HG03457 (cell line): ENCODE measurements around the gene ELF2.
"Not testable (repeated sequence)": the region's sequence is repeated elsewhere in the genome, so short reads cannot be mapped to it uniquely, and the experiment has no call there.

Experiments used
- ATAC-seq: cut with Tn5 transposase; IDR thresholded peaks from one replicate; pipeline ENCODE4 v1.9.1; 2021; ENCODE audit warnings: moderate number of reproducible peaks; ENCODE audit not compliant: unreplicated experiment

The ELF2 gene

GRCh38 chr4:139188648-139189416, 11.8 kb upstream of the ELF2 start:
- no peak for ATAC-seq

GRCh38 chr4:139184129-139184528, 7.1 kb upstream of the ELF2 start:
- no peak for ATAC-seq

DNA sequence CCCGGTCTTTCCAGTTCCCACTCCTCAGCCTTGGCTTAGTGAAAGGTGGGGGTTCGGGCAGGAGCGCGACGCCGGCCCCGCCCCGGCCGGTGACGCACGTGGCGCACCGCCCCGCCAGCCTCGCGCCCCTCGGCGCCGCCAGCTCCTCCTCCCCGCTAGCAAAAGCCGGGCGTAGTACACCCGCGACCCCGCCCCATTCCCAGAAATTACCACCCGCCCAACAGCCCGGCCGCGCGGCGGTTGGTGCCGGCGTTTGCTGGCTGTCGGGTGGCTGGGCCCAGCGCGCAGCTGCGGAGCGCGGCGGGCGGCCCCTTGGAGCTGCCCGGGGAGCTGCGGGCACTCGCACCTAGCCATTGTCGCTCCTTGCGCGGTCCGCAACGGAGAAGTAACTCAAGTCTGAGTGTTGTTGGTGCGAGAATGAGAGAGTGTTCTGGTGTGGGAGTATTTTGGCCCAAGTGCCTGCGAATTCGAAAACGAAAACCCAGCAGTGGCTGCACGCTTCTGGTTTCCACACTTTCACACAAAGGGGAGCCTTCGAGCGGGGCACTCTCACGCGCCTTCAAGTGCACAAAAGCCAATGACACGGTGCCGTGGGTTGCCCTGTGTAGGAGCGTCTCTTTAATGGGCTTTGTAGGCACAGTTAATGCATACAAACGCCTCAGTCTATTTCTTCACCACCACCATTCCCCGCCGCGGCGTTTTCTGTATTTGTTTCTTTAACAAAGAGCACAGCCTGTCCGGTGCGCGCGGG, 1.0 kb upstream of the ELF2 start:
- peak; percentile 49 for ATAC-seq

DNA sequence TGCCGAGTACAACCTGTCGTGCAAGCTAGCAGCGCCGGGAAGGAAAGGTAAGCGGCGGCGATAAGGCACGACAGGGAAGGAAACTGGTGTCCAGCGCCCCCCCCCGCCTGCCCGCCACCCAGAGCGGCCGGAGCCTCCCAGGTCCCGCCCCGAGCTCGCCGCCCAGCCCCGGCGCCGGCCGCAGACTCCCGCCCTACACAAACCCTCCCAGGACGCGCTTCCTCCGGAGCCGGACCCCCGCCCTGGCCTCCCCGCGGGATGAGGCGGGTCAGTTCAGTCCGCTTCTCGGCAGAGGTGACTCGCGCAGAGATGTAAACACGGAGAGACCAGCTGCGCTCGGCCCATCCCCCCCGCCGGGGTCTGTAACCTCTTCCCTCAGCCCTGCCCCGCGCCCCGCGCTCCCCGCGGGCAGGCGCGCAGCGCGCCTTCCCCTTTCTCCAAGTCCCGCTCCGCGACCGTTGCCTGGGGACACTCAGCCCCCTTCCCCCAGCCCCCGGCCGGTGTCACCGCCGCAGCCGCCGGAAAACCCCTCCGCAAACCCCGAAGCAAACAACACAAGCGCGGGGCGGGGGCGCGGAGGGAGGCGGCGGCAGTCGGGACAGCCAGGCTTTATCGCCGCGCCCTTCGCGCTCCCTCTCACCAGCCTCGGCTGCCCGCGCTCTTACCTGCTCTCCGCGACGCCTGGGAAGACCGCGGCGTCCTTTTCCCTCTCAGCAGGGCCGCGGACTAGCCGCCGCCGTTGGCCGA, 543 bp downstream of the ELF2 start:
- ATAC-seq = peak; percentile 12

DNA sequence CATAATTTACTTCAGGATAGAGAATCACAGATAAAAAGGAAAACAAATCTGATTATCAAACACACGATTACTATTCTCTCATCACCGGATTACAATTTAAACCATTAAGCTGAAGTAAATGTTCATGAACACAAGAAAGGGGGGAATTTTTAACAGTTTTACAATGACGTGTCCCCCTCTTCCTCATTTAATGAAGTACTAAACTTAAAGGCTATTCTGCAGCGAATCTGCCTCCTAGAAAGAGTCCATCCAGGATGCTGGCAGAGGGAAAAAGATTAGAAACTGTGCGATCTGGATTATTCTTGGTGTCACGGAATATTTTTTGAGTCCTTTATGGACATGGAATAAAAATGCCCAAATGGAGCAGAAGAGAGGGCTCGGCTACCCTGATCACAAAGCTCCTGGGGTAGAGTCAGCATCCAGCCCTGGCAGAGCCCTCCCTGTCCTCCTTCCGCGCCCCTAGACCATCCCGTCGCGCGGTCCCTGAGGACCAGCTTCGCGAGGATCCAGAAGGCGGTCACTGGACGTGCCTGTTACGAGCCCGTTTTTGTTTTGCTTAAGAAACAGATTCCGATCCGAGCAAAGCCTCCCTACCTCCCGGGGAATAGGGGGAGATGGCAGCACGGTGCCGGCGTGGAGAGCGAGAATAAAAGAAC, 1.2 kb downstream of the ELF2 start:
- ATAC-seq = no peak

DNA sequence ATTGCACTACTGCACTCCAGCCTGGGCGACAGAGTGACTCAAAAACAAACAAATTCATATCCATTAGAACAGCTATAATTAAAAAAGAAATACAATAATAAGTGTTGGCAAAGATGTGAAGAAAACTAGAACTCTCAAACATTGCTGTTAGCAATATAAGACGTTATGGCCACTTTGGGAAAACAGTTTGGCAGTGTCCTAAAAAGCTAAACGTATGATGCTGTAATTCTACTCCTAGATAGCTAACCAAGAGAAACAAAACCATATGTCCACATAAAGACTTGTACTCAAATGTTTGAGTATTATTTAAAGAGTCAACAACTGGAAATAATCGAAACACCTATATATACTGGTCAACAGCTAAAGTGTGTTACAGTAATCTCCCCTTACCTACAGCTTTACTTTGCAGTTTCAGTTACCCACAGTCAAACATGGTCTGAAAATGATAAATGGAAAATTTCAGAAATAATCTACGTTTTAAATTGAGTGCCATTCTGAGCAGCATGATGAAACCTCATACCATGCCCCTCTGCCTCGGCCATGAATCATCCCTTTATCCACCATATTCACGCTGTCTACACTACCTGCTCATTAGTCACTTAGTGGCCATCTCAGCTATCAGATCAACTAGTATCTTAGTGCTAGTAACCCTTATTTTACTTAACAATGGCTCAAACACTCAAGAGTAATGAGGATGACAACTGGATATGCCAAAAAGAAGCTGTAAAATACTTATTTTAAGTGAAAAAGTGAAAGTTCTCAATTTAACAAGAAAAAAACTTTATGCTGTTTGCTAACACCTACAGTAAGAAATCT, 4.9 kb downstream of the ELF2 start:
- no peak for ATAC-seq

DNA sequence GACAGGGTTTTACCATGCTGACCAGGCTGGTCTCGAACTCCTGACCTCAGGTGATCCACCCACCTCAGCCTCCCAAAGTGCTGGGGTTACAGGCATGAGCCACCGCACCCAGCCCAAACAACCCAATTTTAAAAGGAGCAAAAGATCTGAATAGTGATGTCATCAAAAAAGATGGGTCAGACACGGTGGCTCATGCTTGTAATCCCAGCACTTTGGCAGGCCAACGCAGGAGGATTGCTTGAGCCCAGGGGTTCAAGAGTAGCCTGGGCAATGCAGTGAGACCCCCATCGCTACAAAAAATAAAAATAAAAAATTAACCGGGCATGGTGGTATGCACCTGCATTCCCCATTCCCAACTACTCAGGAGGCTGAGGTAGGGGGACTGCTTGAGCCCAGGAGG, 6.1 kb downstream of the ELF2 start:
- no peak for ATAC-seq

- ATAC-seq = no peak
These were observed 9.1 kb downstream of the ELF2 start for GRCh38 chr4:139167774-139168444.

GRCh38 chr4:139164731-139165130, 12.3 kb downstream of the ELF2 start:
- no peak for ATAC-seq

- ATAC-seq = no peak
These were observed 13.2 kb downstream of the ELF2 start for GRCh38 chr4:139163806-139164206.

- not testable (repeated sequence) for ATAC-seq
These were observed 19.0 kb downstream of the ELF2 start for GRCh38 chr4:139157977-139158376.

DNA sequence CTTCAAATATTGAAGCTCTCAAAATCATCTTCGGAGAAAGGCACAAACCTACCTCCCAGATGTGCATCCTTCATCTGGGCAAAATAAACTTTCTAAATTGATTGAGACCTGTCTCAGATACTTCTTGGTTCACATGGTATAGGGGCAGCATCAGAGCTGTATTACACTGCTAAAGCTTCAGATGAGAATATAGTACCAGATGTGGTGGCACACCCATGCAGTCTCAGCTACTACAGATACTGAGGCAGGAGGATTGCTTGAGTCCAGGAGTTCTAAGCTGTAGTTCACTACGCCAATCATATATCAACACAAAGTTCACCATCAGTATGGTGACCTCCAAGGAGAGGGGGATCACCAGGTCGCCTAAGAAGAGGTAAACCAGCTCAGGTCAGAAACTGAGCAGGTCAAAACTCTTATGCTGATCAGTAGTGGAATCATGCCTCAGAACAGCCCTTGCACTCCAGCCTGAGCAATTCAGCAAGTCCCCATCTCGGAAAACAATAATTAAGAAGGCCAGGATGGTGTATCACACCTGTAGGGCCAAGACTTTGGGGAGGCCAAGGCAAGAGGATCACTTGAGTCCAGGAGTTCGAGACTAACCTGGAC, 22.0 kb downstream of the ELF2 start:
- no peak for ATAC-seq

DNA sequence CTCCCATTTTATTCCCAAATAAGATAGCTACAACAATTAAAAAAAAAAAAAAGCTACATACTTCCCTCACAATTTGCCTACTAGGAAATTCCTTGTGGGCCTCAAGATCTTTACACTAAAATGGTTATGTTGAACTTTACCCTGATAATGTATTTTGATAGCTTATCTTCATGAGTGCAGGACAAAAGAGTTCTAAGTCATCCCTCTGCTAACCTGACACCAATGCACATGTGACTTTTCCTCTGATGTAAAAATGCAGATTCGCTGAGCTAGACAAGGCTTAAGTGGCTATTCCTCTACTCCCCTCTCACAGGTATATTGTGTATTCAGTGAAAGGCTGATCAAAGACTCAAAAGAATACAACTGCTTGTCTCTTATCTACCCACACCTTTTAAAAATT, 22.5 kb downstream of the ELF2 start:
- ATAC-seq = no peak

GRCh38 chr4:139154134-139154421, 22.9 kb downstream of the ELF2 start:
- no peak for ATAC-seq

DNA sequence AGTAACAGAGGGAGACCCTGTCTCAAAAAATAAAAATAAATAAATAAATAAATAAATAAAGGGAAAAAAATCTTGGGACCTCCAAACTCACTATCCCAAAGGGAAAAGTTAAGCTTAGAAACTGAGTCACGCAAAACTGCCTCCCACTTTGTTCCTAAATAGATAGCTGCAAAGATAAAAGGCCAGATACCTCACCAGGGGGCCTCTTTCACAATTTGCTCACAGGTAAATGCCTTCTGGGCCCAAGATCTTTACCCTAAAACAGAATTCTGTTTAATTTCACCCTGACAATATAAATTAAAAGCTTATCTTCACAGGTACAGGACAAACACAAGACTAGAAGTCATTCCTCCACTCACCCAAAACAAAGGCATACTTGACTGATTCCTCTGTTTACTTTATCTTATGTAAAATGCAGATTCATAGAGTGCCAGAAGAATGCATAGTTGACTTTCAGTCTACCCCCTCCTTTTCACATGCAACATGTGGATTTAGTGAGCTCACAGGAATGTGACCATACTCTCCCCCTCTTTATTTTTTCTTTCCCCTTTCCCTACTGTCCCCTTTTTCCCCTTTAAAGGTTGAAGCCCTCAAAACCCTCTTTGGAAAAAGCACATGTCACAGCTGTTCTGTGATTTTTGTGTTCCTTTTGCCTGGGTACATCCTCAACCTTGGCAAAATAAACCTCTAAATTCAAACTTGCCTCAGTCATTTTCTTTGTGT, 23.4 kb downstream of the ELF2 start:
- ATAC-seq = no peak

DNA sequence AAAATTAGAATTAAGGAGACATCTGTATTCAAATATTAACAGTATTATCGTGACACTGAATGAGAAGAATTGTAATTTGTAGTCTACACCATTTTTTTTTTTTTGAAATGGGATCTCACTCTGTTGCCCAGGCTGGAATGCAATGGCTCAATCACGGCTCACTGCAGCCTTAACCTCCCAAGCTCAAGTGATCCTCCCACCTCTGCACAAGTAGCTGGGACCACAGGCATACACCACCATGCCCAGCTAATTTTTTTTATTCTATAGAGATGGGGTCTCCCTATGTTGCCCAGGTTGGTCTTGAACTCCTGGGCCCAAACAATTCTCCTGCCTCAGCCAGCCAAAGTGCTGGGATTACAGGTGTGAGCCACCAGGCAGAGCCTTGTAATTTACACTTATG, 24.8 kb downstream of the ELF2 start:
- no peak for ATAC-seq

DNA sequence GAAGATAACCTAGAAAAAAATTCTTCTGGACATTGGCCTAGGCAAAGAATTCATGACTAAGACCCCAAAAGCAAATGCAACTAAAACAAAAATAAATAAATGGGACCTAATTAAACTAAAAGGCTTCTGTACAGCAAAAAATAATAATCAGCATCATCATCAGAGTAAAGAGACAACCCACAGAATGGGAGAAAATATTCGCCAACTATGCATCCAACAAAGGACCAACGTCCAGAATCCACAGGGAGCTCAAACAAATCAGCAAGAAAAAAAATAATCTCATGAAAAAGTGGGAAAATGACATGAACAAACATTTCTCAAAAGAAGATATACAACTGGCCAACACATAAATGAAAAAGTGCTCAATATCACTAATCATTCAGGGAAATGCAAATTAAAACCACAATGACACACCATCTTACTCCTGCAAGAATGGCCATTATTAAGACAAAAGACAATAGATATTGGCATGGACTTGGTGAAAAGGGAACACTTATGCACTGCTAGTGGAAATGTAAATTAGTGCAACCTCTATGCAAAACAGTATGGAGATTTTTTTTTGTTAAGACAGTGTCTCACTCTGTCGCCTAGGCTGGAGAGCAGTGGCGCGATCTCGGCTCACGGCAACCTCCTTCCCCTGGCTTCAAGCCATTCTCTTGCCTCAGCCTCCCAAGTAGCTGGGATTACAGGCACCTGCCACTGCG, 29.9 kb downstream of the ELF2 start:
- no peak for ATAC-seq

DNA sequence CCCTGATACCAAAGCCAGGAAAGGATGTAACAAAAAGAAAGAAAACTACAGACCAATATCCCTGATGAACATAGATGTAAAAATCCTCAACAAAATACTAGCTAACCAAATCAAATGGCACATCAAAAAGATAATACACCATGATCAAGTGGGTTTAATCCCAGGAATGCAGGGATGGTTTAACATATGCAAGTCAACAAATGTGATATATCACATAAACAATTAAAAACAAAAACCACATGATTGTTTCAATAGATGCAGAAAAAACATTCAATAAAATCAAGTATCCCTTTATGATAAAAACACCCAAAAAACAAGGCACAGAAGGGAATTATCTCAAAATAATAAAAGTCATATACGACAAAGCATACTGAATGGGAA, 31.5 kb downstream of the ELF2 start:
- no peak for ATAC-seq
